GM12878 (cell line): ENCODE data around the gene BUD23. TPM values are rescaled to one million over a fixed set of nuclear protein-coding genes. Genes with fewer than 3 reads are reported as not detected.

Source experiments
- ATAC-seq: fragments of 200-7000 bp; cut with Tn5 transposase; 3 replicates; pipeline ENCODE4 v1.9.1; 2020; ENCODE audit warnings: mild to moderate bottlenecking, moderate library complexity
- BruUV-seq: library from RNA; stranded (reverse); fragments of 400-500 nt; replicated peaks from 2 replicates; lab custom pipeline; 2021; lab: Mats Ljungman, UMichigan
- CTCF ChIA-PET: fragments of 300-600 bp; sonication (Branson Sonifier 250); formaldehyde crosslinking; extraction: SDS; loops from one replicate; lab custom pipeline; 2021; ENCODE audit warnings: inconsistent platforms; lab: Yijun Ruan, JAX
- POLR2A ChIA-PET: fragments of 350-600 bp; formaldehyde crosslinking; extraction: SDS; loops from one replicate; lab custom pipeline; 2021; ENCODE audit warnings: inconsistent platforms; lab: Charles Lee
- RAD21 ChIA-PET: fragments of 300-600 bp; sonication (Branson Sonifier 250); formaldehyde crosslinking; loops from one replicate; lab custom pipeline; 2023; ENCODE audit warnings: antibody characterized with exemption; ENCODE audit not compliant: unreplicated experiment; lab: Charles Lee
- SMC1A ChIA-PET: fragments of 300-600 bp; sonication (Branson Sonifier 250); formaldehyde crosslinking; loops from one replicate; lab custom pipeline; 2023; ENCODE audit not compliant: unreplicated experiment, uncharacterized antibody; lab: Charles Lee
- DNase-seq: peaks from one replicate; pipeline ENCODE4 v3.0.0-alpha.2; 2011; ENCODE audit warnings: low read depth, low spot score
- FAIRE-seq: peaks from 3 replicates; lab custom pipeline; 2011; peaks lifted over from hg19 to GRCh38; lab: Jason Lieb, UNC
- H2AFZ ChIP-seq: 2 replicates; pipeline ENCODE4 v1.6.0; 2011; ENCODE audit warnings: low read depth, low read length, control low read depth; ENCODE audit not compliant: control insufficient read depth
- H3K27ac ChIP-seq: 2 replicates; pipeline ENCODE4 v1.5.1; 2011; ENCODE audit warnings: control low read depth; ENCODE audit not compliant: control insufficient read depth, insufficient read depth
- H3K27me3 ChIP-seq, 2 experiments: replicated peaks in 1 of 2; 2 replicates each; pipeline versions ENCODE4 v1.6.0 to v1.6.1; 2011; ENCODE audit warnings: low read length in 1 of 2; ENCODE audit not compliant: control insufficient read depth in 2 of 2, insufficient read depth in 2 of 2
- H3K36me3 ChIP-seq, 2 experiments: 2 replicates each; pipeline ENCODE4 v1.5.1; 2011; ENCODE audit warnings: low read length in 1 of 2; ENCODE audit not compliant: control insufficient read depth in 2 of 2, insufficient read depth in 2 of 2
- H3K4me1 ChIP-seq: 2 replicates; pipeline ENCODE4 v1.6.1; 2011; ENCODE audit warnings: mild to moderate bottlenecking, low read length, moderate library complexity, mixed read lengths; ENCODE audit not compliant: control insufficient read depth, insufficient read depth
- H3K4me2 ChIP-seq: 2 replicates; pipeline ENCODE4 v1.6.0; 2011; ENCODE audit warnings: control low read depth; ENCODE audit not compliant: control insufficient read depth, insufficient read depth
- H3K4me3 ChIP-seq: fragments of 200-600 bp; sonication (generic); 2 replicates; pipeline ENCODE4 v1.5.1; 2016
- H3K79me2 ChIP-seq: 2 replicates; pipeline ENCODE4 v1.6.0; 2011; ENCODE audit warnings: low read length; ENCODE audit not compliant: control insufficient read depth, insufficient read depth
- H3K9ac ChIP-seq: 2 replicates; pipeline ENCODE4 v1.8.0; 2011; ENCODE audit warnings: low read length, control low read depth, mixed read lengths; ENCODE audit not compliant: control insufficient read depth, insufficient read depth
- H3K9me3 ChIP-seq: replicated peaks from 3 replicates; pipeline ENCODE4 v1.5.1; 2011; ENCODE audit warnings: mild to moderate bottlenecking, low read length; ENCODE audit not compliant: control insufficient read depth, insufficient read depth
- H4K20me1 ChIP-seq: 2 replicates; pipeline ENCODE4 v1.6.0; 2011; ENCODE audit not compliant: control insufficient read depth, insufficient read depth
- KAT2A ChIP-seq: conservative IDR thresholded peaks from 2 replicates; pipeline ENCODE4 v1.6.1; 2011; ENCODE audit warnings: low read depth, low read length; ENCODE audit not compliant: control insufficient read depth
- POLR2A ChIP-seq: IDR thresholded peaks from 2 replicates; pipeline ENCODE4 v1.6.1; 2011; ENCODE audit warnings: low read depth, mild to moderate bottlenecking, low read length
- POLR2AphosphoS5 ChIP-seq: IDR thresholded peaks from 2 replicates; pipeline ENCODE4 v1.6.1; 2011; ENCODE audit warnings: mild to moderate bottlenecking, low read length, inconsistent platforms
- ZBED1 ChIP-seq: IDR thresholded peaks from 2 replicates; pipeline ENCODE4 v1.6.1; 2016; ENCODE audit warnings: borderline replicate concordance
- WGBS: methylation state at CpG from one replicate; pipeline ENCODE4 v1.1.6; 2016; ENCODE audit warnings: low lambda C conversion rate; ENCODE audit not compliant: insufficient replicate concordance, insufficient coverage; ENCODE audit errors: missing lambda C conversion rate; 5-methylcytosine and 5-hydroxymethylcytosine counted together
- in situ Hi-C: fragments of 300-500 bp; cut with MboI; formaldehyde crosslinking; loops from 9 replicates; pipeline ENCODE4 v1.14.3; 2018; ENCODE audit warnings: mixed read lengths
- intact Hi-C: fragments of 100-400 bp; cut with micrococcal nuclease; formaldehyde crosslinking; loops from one replicate; pipeline ENCODE4 v1.14.2; 2022; ENCODE audit not compliant: unreplicated experiment
- polyA plus RNA-seq, 11 experiments: library from polyadenylated mRNA; depleted of rRNA in 4 of 11; unstranded in 6 of 11; stranded (reverse) in 5 of 11; fragments of >200 nt; fragmentation: Nextera tagmentation in 4 of 11; fragmentation: Illumina TruSeq in 1 of 11; extraction: Ambion mirVana in 4 of 11; extraction: Trizol in 1 of 11; gene quantifications; 1 replicate in 1 of 11; 2 replicates in 10 of 11; pipeline versions ENCODE4 v1.2.1 to v1.2.3, GENCODE V29; 2011 to 2016; ENCODE audit warnings: inconsistent platforms in 2 of 11, missing spikeins in 2 of 11, low read depth in 1 of 11
- total RNA-seq, 4 experiments: library from RNA; depleted of rRNA in 3 of 4; stranded (reverse); fragments of >200 nt in 3 of 4; fragmentation: Illumina TruSeq in 1 of 4; extraction: Trizol in 1 of 4; gene quantifications; 2 replicates each; pipeline versions ENCODE4 v1.2.1 to v1.2.3, GENCODE V29; 2013 to 2021

Gene BUD23
- total and polyA plus RNA-seq, 10 of the 15 experiments (the other 5 are each of a cell fraction or from before 2014, with no cell fraction given) = 36.4 to 138 (median 99.5) TPM

DNA sequence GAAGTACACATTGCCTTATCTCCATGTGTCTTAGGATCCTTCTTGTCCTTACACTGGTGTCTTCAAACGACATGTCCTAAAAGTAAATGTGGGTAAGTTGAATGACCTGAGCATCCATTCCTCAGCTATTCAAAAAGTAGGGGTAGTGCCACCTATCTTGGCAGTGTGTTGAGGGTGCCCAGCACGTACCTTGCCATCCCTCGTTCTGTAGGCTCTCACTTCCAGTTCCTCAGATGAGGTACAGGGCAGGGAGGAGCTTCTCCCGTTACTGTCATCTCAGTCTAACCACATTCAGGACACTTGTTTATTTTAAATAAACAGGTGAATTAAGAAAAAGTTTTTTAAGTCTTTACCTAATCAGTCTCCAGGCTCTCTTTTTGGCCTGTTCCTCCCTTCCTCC lies 13.0 kb downstream of the BUD23 start:
- Histone ChIP-seq H3K4me1 (no peaks in the 10 kb centered on the region), H3K9me3 (no peaks in the 10 kb centered on the region), H3K9ac (no peak overlapping the region), H3K27ac (no peak overlapping the region), H2AFZ (no peak overlapping the region), H3K4me3 (no peak overlapping the region), H3K36me3 (peaks cover 19 to 41% of the 10 kb centered on the region in 2 experiments), H3K27me3 (no peaks in the 10 kb centered on the region), H3K79me2 (no peaks in the 10 kb centered on the region), H3K4me2 (no peak overlapping the region), H4K20me1 (no peaks in the 10 kb centered on the region)
- in situ Hi-C loops (no loop called here), intact Hi-C loops (no loop called here)
- peak; percentile 60 for TF ChIP-seq POLR2AphosphoS5
- no peak for TF ChIP-seq ZBED1
- SMC1A ChIA-PET = no interaction called here
- no peak for FAIRE-seq
- WGBS = 88% methylated on average over 4 of the region's 4 CpGs
- no TSS peak for BruUV-seq
- ATAC-seq = no peak
- CTCF ChIA-PET = interaction anchor here (2.1 kb wide), 1 partner anchor 90 kb away, joined by 7 read pairs; no protein-coding TSS in a partner anchor
- RAD21 ChIA-PET = no interaction called here
- no peak for DNase-seq
- POLR2A ChIA-PET = no interaction called here

DNA sequence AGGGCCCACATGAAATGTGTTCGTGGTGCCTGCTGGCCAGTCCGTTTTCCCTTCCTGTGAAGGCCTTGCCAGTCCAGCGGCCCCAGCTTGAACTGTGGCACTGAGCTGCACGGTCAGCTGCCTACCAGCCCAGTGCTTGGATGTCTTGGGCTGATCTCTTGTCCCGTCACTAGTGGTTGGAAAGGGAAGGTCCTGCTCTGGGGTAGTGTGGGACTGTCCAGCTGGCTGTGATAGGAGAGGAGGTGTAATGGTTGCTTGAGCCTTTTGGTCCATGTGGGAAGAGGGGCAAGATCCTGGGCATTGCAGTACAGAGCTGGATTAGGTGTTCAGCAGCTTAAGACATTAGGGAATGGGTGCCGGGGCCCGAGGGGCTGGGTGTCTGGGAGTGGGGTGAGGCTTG lies 15.0 kb downstream of the BUD23 start:
- 86% methylated on average over 7 of the region's 7 CpGs for WGBS
- FAIRE-seq (no peak), DNase-seq (no peak), ATAC-seq (no peak)
- Histone ChIP-seq H3K4me3 (no peak overlapping the region), H3K4me2 (no peak overlapping the region), H3K9me3 (no peaks in the 10 kb centered on the region), H3K36me3 (peaks cover 8 to 34% of the 10 kb centered on the region in 2 experiments), H2AFZ (no peak overlapping the region), H3K79me2 (no peaks in the 10 kb centered on the region), H3K4me1 (no peaks in the 10 kb centered on the region), H3K9ac (no peak overlapping the region), H4K20me1 (no peaks in the 10 kb centered on the region), H3K27ac (no peak overlapping the region), H3K27me3 (no peaks in the 10 kb centered on the region)
- no TSS peak for BruUV-seq
- RAD21 ChIA-PET = interaction anchor here (0.6 kb wide), 1 partner anchor 365 kb away, joined by 3 read pairs; no protein-coding TSS in a partner anchor
- CTCF ChIA-PET = interaction anchor here (2.1 kb wide), 1 partner anchor 92 kb away, joined by 7 read pairs; no protein-coding TSS in a partner anchor
- POLR2A ChIA-PET = no interaction called here
- intact Hi-C loops (no loop called here), in situ Hi-C loops (no loop called here)
- TF ChIP-seq KAT2A = no peak
- peak; percentile 43; the same call in 1 of the 2 replicates for TF ChIP-seq POLR2A
- SMC1A ChIA-PET = interaction anchor here (0.9 to 1.1 kb wide), 3 partner anchors 13 to 69 kb away, joined by 3 read pairs; no protein-coding TSS in a partner anchor
